GM18498 (cell line): Measurements from ENCODE around the gene MYLK.

Source experiments
- ATAC-seq: cut with Tn5 transposase; IDR thresholded peaks from one replicate; pipeline ENCODE4 v1.9.1; 2021; ENCODE audit warnings: mild to moderate bottlenecking, moderate library complexity; ENCODE audit not compliant: unreplicated experiment

The MYLK gene

GRCh38 chr3:123878807-123879206, 5.3 kb downstream of the MYLK start:
- no peak for ATAC-seq

DNA sequence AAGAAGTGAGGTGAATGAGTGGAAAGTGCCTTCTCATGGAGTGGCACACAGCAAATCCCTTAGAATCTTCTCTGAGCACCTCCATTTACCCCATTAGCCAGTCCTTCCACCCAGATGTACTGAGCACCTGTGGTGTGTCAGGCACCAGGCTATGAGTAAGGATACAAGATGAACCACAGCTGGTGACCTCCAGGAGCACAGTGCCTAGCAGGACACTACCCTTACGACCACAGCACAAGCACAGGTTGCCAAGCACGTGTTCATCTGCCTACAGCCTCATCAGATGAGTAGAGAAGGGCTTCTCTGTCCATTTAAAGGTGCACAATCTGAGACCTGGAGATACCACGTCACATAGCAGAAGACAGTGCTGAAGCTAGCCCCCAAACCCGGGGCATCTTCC, 6.2 kb downstream of the MYLK start:
- no peak for ATAC-seq

DNA sequence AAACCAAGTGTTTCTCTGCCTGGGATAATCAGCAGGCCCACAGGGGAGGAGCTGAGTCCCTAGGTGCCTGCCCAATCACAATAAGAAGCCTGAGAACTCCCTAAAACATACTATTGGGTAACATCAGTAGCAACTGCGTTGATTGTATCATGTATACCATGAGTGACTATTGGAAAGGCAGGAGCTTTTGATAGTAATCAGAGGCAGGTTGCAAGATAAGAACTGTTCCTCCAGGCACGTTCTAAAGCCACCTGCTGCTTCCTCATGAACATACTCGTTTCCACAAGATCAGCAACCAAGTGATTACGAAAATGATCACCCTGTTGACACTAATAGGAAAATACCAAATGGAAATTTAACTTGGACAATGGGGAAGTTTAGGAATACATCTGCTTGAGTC, 6.7 kb downstream of the MYLK start:
- ATAC-seq = no peak

DNA sequence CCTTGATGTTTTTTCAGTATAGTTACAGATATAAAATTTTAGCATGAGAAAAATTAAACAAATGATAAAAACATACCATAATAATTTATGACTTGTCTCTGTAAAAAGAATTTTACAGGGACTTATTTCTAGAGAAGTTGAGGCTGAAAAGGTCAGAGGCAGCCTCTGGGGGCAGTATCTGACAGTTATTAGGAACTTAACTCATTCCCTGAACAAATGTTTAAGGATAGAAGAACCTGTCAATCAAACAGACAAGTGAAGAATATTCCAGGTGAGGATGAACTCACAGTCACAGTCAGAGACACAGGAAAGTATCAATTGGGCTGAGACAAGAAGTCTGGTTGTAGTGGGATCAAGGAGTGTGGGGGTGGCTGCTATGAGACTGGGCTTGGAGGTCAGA, 7.3 kb downstream of the MYLK start:
- ATAC-seq = no peak

DNA sequence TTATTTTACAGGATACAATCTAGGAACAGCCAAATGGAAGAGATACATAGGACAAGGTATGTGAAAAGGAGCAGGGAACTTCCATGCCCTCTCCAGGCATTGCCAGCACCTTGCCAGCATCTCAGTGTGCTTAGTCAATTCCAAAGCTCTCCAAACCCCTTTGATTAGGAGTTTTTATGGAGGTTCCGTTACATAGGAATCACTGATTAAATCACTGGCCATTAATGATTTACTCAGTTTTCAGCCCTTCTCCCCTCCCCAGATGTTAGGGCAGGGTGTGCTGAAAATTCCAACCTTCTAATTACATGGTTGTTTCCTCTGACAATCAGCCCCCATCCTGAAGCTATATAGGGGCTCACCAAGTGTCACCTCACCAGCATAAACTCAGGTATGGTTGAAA, 11.5 kb downstream of the MYLK start:
- no peak for ATAC-seq

GRCh38 chr3:123871946-123872345, 12.2 kb downstream of the MYLK start:
- ATAC-seq = no peak

- ATAC-seq = no peak
Measured at GRCh38 chr3:123870033-123870432, 14.1 kb downstream of the MYLK start.

DNA sequence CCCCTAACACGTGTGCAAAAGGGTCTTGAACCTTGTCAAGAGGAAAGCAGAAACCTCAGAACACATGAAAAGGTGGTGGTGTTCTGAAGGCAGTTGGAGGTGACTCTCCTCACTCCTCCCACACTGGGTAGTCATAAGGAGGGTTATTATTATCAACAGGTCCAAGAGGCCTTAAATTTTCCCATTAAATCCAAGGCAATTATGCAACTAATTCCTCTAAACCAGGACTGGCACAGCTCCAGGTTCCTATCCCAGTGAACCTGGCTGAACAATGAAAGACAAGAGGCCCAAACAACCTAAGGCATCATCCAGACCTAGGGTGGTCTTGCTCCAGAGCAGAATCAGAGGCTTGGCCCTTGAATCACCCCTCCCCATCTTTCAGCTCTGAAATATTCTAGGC, 15.0 kb downstream of the MYLK start:
- ATAC-seq = no peak

DNA sequence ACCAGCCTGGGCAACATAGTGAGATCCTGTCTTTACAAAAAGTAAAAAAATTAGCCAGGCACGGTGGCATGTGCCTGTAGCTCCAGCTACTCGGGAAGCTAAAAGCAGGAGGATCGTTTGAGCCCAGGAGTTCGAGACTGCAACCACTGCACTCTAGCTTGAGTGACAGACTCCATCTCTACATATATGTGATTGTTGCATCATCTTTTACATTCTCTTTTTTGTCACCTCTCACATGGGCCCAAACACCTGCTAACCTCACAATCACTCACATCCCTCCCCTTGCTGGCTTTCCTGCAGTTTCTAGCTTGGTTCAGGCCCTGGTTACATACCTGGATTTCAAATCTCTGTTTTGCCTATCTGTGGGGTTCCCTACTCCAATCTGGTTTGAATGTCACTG, 19.4 kb downstream of the MYLK start:
- ATAC-seq = no peak

DNA sequence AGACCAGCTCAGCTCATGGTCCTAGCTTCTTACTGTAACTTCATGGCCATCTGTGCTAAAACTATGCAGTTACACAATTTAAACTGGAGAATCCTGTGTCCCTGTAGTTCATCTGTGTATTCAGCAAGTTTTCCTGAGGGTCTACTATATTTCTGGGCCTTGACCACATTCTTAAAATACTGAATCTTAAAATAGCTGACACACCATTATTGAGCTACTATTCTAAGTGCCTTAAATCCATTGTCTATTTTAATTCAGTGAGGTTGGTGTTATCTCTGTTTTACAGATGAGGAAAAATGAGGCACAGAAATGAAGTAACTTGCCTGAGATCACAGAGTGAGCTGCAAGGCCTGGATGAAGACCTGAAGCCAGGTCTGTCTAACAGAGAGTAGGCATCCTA, 22.0 kb downstream of the MYLK start:
- no peak for ATAC-seq

DNA sequence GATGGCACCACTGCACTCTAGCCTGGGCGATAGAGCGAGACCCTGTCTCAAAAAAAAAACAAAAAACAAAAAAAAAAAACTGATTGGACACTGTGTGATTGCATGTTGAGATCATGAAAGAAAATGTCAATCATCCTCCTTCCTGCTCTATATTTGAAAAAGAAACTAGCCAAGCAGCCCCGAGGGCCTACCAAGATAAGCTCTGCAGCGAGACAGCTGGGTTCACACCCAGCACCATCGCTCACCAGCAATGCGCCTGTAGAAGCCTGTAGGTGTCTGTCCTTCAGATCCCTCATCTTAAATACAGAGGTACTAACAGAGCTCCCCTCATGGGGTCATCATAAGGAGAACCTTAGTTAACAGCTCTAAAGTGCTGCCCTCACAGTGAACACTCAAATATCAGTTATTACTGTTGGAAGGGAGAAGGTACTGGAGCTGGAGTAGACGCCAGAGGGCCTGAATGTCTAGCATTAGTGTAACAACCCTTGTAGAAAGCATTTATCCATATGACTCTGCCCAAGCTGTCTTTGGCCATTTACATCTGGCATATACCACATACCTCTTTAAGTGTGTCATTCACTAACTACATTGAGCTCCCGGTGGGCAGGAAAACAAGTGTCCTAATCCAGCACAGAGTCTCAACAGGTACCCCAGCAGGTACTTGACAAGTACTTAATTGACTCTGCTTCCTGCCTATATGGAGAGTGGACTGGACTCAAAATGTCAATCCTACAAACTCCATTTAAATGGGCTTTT, 22.9 kb downstream of the MYLK start:
- no peak for ATAC-seq

GRCh38 chr3:123859177-123859576, 25.0 kb downstream of the MYLK start:
- no peak for ATAC-seq

- no peak for ATAC-seq
Measured at GRCh38 chr3:123854905-123855304, 29.2 kb downstream of the MYLK start.

DNA sequence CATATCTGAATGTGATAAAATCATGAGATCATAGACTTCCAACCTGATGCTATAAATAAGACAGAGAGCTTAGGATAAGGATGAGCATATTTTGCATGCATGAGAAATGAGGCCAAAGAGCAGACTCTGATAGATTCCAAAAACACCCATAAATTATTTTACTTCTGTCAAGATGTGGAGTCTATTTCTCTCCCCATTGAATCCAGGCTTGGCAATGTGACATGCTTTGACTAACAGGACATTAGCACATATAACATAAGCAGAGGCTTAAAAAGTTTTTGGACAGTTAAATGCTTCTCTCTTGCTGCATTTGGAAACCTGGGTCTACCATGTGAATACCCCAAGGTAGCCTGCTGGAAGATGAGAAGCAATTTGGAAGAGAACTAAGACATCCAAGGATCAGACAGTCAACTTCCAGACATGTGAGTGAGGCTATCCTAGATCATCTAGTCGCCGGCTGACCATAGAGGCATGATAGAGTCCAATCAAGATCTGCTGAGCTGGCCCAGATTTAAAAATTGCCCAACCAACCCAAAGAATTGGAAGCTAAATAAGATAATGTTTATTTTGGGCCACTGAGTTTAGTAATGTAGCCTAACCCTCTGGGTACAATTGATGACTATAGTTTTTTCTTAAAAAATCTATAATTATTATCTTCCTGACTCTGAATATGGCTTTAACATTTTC, 30.3 kb downstream of the MYLK start:
- no peak for ATAC-seq

- no peak for ATAC-seq
Measured at GRCh38 chr3:123847209-123847608, 36.9 kb downstream of the MYLK start.

DNA sequence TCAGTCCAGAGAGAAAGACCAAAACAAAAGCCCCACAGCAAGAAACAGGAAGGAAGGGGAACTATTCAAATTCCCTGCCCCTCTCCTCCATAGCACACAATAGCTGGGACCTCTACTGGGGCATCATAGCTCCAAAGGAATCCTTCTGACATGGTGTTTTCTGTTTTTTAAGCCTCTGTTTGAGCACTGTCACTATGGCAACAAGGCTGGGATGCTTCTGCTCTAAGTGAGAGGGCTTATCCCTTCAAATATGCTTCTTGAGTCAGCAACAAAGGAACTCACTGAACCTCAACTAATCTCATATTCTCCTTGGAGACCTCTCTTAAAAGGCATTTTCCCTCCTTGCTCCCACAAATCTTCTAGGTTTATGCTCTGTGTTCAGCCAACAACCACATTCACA, 40.5 kb downstream of the MYLK start:
- ATAC-seq = no peak

DNA sequence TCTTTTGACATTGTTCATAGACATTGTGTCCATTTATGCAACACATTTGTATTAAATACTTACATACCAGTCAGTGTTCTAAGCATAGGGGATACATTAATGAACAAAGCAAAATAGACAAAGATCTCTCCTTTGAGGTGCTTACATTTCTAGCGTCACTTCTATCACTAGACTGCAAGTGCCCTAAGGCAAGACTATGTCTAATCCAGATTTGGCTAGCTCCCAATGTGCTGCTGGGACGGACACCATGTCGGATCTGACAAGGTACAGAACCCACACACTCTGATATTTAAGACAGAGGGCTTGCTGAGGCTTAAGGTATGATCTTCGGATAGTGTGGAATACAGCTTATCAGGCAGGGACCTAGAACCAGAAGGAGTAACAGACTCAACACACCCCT, 41.4 kb downstream of the MYLK start:
- no peak for ATAC-seq

GRCh38 chr3:123841476-123842238, 42.5 kb downstream of the MYLK start:
- no peak for ATAC-seq

- ATAC-seq = no peak
Measured at GRCh38 chr3:123840961-123841360, 43.2 kb downstream of the MYLK start.

DNA sequence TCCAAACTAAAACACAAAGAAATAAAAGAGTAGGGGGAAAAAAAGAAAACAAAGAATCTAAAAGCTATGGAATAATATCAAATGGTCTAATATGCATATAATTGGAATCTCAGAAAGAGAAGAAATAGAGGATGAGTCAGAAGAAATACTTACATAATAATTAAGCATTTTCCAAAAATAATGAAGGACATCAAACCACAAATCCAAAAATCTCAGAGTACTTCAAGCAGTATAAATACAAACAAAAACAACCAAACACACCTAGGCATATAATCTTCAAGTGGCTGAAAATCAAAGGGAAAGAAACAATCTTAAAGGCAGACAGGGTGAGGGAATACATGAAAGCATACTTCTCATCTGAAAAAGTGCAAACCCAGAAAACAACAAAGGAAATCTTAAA, 46.3 kb downstream of the MYLK start:
- ATAC-seq = no peak

DNA sequence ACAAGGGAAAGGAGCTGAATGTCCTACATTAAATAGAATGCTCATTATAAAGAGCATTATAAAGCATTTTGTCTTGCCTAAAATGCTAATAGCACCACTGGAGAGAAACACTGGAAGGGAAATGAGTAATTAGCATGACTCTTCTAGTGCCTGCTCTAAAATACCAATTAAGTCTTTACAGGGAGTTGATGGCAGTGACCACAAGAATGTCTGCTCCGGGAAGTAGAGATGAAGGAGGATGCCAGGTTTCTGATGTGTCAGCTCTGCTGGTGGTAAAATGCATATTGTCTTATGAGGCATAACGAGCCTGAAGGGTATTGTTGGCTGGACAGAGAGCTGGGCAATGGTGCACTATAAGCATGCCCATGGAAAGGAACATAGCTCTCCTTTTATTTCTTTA, 49.5 kb downstream of the MYLK start:
- ATAC-seq = no peak

DNA sequence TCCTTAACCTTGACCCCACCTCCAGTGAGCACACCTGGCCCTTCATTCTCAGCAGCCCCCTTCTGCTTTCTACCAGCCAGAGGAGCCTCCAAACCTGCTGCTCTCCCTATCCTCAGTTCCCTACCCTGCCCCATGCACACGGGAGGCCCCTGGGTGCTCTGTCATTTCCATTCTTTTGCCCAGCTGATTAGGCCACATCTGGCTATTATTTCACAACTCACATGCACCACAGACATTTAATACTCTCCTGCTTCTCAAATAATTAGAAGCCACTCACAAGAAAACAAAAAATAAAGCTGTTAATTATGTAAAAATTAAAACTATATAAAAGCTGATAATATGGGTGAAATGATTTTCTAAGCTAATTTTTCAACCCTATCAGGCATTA, 50.7 kb downstream of the MYLK start:
- ATAC-seq = no peak
